Parathyroid adenoma (tissue), 2 donors: ENCODE data around the gene APEH.

Experiments
- H2AFZ ChIP-seq: fragments of 300-600 bp; sonication (generic); one replicate; pipeline ENCODE4 v1.7.0; 2017; ENCODE audit warnings: antibody characterized with exemption, mild to moderate bottlenecking
- H3K27ac ChIP-seq: fragments of 300-600 bp; sonication (generic); one replicate; pipeline ENCODE4 v1.7.0; 2017
- H3K27me3 ChIP-seq: fragments of 300-600 bp; sonication (generic); one replicate; pipeline ENCODE4 v1.7.0; 2017; ENCODE audit warnings: low read length; ENCODE audit not compliant: control insufficient read depth, insufficient read depth
- H3K36me3 ChIP-seq: fragments of 300-600 bp; sonication (generic); one replicate; pipeline ENCODE4 v1.7.0; 2017; ENCODE audit warnings: low read length; ENCODE audit not compliant: control insufficient read depth, insufficient read depth
- H3K4me1 ChIP-seq: fragments of 300-600 bp; sonication (generic); one replicate; pipeline ENCODE4 v1.7.0; 2017; ENCODE audit warnings: control low read depth
- H3K4me2 ChIP-seq: fragments of 300-600 bp; sonication (generic); one replicate; pipeline ENCODE4 v1.7.0; 2017; ENCODE audit warnings: low read length
- H3K4me3 ChIP-seq: fragments of 300-600 bp; sonication (generic); one replicate; pipeline ENCODE4 v1.7.0; 2017; ENCODE audit warnings: low read depth, low read length
- H3K79me2 ChIP-seq: fragments of 300-600 bp; sonication (generic); one replicate; pipeline ENCODE4 v1.7.0; 2017; ENCODE audit warnings: control low read depth
- H3K9ac ChIP-seq: fragments of 300-600 bp; sonication (generic); one replicate; pipeline ENCODE4 v1.7.0; 2017; ENCODE audit warnings: mild to moderate bottlenecking
- H3K9me3 ChIP-seq: fragments of 300-600 bp; sonication (generic); one replicate; pipeline ENCODE4 v1.7.0; 2017; ENCODE audit warnings: low read length; ENCODE audit not compliant: control insufficient read depth
- TF ChIP-seq, protein P1 (sequence below): fragments of 300-600 bp; sonication (generic); IDR thresholded peaks from one replicate; pipeline ENCODE4 v1.7.0; 2017; ENCODE audit warnings: antibody characterized with exemption, mild to moderate bottlenecking
- donor health status: primary hyperparathyroidism.

Gene APEH

DNA sequence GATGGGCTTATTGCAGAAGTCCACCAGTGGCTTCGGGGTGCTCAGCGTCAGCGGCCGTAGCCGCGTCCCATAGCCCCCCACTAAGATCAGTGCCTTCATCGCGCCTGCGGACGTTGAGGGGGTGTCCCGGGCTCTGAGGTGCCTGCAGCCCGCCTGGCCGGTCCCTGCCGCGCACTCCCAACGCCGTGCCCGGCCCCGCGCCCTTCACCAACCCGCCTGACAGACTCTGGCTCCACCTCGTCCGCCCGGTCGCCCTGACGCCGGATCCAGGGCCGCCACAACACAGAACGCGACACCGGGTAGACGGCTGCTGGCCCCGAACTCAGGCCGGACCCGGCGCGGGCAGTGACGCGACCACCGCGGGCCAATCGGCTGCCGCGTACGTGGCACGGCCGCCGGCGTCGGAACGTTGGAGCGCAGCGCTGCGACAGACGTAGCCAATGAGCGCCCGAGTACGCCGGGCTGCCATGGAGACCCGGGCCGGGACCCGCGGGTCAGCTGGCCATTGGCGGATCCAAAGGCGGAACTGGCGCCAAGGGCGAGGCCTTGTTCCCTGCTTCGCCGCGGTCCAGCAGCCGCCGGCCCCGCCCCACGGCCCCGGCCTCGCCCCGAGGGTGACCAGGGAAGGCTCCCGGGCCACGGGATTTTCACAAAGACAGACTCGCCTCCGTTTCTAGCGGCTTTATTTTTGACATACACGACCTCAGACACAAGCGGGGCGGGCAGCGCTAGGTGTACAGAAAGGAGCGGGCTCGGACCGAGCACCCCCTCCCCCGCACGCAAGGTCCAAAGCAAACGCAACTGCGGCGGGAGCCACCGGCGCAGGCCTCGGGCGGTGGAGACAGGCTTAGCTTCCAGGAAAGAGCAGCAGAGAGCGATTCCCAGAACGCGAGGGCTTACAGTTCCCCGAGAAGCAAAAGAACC, 49.7 kb downstream of the APEH start, which contains the start of gene GMPPB:
GMPPB (minus strand) TSS at position 324 of the 924 bp plus-strand sequence; CDS start at position 99, 225 bp downstream.
- H3K4me2 ChIP-seq, result peak within 1 kb of the TSS; percentile 100
- H3K27ac ChIP-seq, result peak within 1 kb of the TSS; percentile 66
- H3K9me3 ChIP-seq, result no peaks in the 10 kb centered on the region
- no peaks in the 10 kb centered on the region for H3K79me2 ChIP-seq
- H3K4me1 ChIP-seq, result peaks cover 11% of the 10 kb centered on the region
- no peaks in the 10 kb centered on the region for H3K27me3 ChIP-seq
- H2AFZ ChIP-seq, result peak within 1 kb of the TSS; percentile 81
- no peaks in the 10 kb centered on the region for H3K36me3 ChIP-seq
- H3K9ac ChIP-seq, result peak within 1 kb of the TSS; percentile 51
- peak within 1 kb of the TSS; percentile 95 for H3K4me3 ChIP-seq
- TF ChIP-seq, protein P1, sequence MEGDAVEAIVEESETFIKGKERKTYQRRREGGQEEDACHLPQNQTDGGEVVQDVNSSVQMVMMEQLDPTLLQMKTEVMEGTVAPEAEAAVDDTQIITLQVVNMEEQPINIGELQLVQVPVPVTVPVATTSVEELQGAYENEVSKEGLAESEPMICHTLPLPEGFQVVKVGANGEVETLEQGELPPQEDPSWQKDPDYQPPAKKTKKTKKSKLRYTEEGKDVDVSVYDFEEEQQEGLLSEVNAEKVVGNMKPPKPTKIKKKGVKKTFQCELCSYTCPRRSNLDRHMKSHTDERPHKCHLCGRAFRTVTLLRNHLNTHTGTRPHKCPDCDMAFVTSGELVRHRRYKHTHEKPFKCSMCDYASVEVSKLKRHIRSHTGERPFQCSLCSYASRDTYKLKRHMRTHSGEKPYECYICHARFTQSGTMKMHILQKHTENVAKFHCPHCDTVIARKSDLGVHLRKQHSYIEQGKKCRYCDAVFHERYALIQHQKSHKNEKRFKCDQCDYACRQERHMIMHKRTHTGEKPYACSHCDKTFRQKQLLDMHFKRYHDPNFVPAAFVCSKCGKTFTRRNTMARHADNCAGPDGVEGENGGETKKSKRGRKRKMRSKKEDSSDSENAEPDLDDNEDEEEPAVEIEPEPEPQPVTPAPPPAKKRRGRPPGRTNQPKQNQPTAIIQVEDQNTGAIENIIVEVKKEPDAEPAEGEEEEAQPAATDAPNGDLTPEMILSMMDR, result no peak

DNA sequence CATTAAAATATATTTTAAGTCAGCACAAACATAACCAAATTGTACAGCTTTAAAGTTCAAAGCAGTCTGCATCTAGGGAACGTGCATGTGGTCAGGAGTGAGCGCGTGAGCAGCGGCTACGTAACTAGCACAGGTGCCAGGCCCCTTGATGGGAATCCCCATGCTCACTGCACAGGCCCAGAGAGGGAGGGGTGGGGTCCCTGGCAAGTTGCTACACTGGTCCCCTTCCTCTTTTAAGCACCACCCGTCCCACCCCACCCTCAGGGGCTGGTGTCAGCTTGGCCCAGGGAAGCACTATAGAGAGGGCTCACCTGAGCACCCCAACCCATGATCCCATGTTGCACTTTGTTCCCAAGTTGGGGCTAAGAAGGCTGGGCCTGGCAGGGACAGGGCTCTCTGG, 50.4 kb downstream of the APEH start:
- no peak overlapping the region for H2AFZ ChIP-seq
- H3K27me3 ChIP-seq, result no peaks in the 10 kb centered on the region
- peaks cover 11% of the 10 kb centered on the region for H3K4me1 ChIP-seq
- TF ChIP-seq, protein P1, result no peak
- peak overlapping the region; percentile 95 for H3K4me3 ChIP-seq
- H3K9me3 ChIP-seq, result no peaks in the 10 kb centered on the region
- no peaks in the 10 kb centered on the region for H3K36me3 ChIP-seq
- H3K9ac ChIP-seq, result no peak overlapping the region
- peak overlapping the region; percentile 90 for H3K4me2 ChIP-seq
- no peaks in the 10 kb centered on the region for H3K79me2 ChIP-seq
- H3K27ac ChIP-seq, result peak overlapping the region; percentile 66

DNA sequence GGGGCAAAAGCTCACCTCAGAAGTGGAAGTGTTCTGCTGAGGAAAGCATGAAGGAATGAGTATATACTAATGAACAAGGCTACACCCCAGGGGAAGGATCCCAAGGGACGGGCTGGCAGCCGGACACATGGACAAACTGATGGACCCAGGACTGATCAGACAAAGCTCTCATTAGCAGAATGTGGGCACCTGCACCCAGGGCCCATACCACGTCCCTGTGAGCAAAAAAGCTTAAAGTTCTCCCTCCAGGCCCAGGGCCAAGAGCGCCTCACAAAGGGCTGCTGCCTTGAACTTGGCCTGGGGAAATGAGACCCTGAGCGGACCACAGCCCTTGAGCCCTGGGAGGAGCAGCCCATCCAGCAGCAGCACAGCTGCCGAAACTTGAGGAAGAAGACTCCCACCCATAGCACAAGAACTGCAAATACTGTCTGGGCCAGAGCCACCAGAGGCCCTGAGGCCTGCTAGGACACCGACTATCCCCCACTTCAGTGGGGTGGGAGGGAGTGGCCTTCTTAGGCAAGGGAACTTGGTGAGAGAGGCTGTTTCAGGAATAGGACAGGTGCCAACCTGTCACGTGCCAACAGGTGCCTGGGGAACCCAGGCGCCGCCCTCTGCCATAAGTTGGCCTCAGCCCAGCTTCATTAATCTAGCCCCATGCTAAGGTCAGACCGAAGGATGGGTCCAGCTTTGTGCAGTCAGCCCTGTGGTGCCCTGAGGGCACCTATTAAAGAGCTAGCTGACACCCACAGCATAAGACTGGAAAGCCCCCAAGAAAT, 51.9 kb downstream of the APEH start:
- Histone ChIP-seq H3K27me3 (no peaks in the 10 kb centered on the region), H3K79me2 (peaks cover under 1% of the 10 kb centered on the region), H3K4me2 (no peak overlapping the region), H3K9ac (no peak overlapping the region), H3K4me3 (no peak overlapping the region), H3K4me1 (peaks cover 11% of the 10 kb centered on the region), H3K9me3 (no peaks in the 10 kb centered on the region), H3K27ac (no peak overlapping the region), H3K36me3 (no peaks in the 10 kb centered on the region), H2AFZ (no peak overlapping the region)
- TF ChIP-seq, protein P1, result no peak

DNA sequence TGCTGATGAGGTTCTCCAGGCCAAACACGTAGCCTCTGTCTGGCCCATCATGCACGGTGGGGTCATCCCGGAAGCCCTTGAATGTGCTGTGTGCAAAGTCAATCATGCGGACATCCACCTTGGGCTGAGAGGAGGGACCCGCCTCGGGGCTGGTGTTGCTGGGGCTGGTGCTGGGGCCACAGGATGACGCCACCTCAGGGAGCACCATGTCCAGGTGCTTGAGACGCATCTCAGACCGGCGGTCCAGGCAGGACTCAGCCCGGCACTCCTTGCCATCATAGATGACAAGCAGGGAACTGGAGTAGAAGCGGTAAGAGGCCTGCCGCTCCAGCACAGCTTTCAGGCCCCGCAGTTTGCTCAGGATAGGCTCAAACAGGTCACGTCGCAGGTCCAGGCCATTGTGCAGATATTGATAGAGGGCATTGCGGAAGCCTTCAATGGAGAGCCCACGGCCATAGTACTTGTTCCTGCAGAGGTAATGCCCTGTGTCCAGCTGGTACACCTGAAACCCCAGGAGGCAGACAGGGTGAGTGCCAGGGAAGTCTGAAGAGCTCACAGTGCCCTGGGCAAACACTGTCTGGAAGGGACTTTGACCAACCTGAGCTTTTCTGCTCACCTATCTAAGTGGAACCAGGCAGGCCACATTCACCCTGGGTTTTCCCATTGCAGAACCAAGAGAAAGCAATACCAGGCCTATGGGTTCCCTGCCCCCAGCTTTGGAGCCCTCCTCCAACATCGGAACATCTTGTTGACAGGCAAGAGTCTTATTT, 53.2 kb downstream of the APEH start:
- Histone ChIP-seq H3K4me3 (no peak overlapping the region), H3K27ac (no peak overlapping the region)

More for the DNA sequence above, 53.2 kb downstream of the APEH start:
- Histone ChIP-seq H3K4me1 (peaks cover 11% of the 10 kb centered on the region), H3K9ac (no peak overlapping the region), H3K27me3 (no peaks in the 10 kb centered on the region), H3K79me2 (peaks cover 3% of the 10 kb centered on the region), H3K36me3 (no peaks in the 10 kb centered on the region), H3K4me2 (no peak overlapping the region), H3K9me3 (no peaks in the 10 kb centered on the region), H2AFZ (no peak overlapping the region)
- TF ChIP-seq, protein P1, result no peak
